Osteoblast (primary cell): Measurements from ENCODE around the gene SEH1L. TPM values are rescaled to one million over a fixed set of nuclear protein-coding genes. Genes with fewer than 3 reads are reported as not detected.
"Not testable (repeated sequence)": the region's sequence is repeated elsewhere in the genome, so short reads cannot be mapped to it uniquely, and the experiment has no call there.

Source experiments
- DNase-seq: peaks from one replicate; pipeline ENCODE4 v3.0.0; 2011; ENCODE audit warnings: low spot score, mixed read lengths; ENCODE audit not compliant: insufficient read length; ENCODE audit errors: missing footprints
- H2AFZ ChIP-seq: 2 replicates; pipeline ENCODE4 v1.6.0; 2011; ENCODE audit warnings: mild to moderate bottlenecking, low read length
- H3K27ac ChIP-seq: 2 replicates; pipeline ENCODE4 v1.5.1; 2011; ENCODE audit warnings: mild to moderate bottlenecking, low read depth, low read length, moderate library complexity
- H3K27me3 ChIP-seq: 2 replicates; pipeline ENCODE4 v1.6.0; 2012; ENCODE audit warnings: mild to moderate bottlenecking, control low read depth, inconsistent platforms, low read length, moderate library complexity; ENCODE audit not compliant: insufficient read depth
- H3K36me3 ChIP-seq: 2 replicates; pipeline ENCODE4 v1.5.1; 2011; ENCODE audit warnings: mild to moderate bottlenecking, low read length, control low read depth, moderate library complexity; ENCODE audit not compliant: insufficient read depth
- H3K4me1 ChIP-seq: 2 replicates; pipeline ENCODE4 v1.5.1; 2011; ENCODE audit warnings: mild to moderate bottlenecking, low read length, control low read depth, moderate library complexity; ENCODE audit not compliant: insufficient read depth
- H3K4me2 ChIP-seq: 2 replicates; pipeline ENCODE4 v1.6.0; 2011; ENCODE audit warnings: mild to moderate bottlenecking, low read length; ENCODE audit not compliant: insufficient read depth
- H3K4me3 ChIP-seq: fragments of 200-600 bp; sonication (generic); 3 replicates; pipeline ENCODE4 v1.5.1; 2012; ENCODE audit warnings: mild to moderate bottlenecking, low read length, inconsistent platforms; ENCODE audit not compliant: insufficient read depth
- H3K79me2 ChIP-seq: 2 replicates; pipeline ENCODE4 v1.6.0; 2012; ENCODE audit warnings: mild to moderate bottlenecking, low read length, control low read depth, inconsistent platforms; ENCODE audit not compliant: insufficient read depth
- H3K9me3 ChIP-seq: 2 replicates; pipeline ENCODE4 v1.5.1; 2011; ENCODE audit warnings: low read depth, low read length, control low read depth
- H4K20me1 ChIP-seq: 2 replicates; pipeline ENCODE4 v1.6.0; 2012; ENCODE audit warnings: mild to moderate bottlenecking, low read length, control low read depth; ENCODE audit not compliant: insufficient read depth
- CTCF ChIP-seq: IDR thresholded peaks from 2 replicates; pipeline ENCODE4 v1.5.1; 2011; ENCODE audit warnings: mild to moderate bottlenecking, low read depth, low read length, moderate library complexity; ENCODE audit errors: extremely low read depth
- total RNA-seq: library from RNA; depleted of rRNA; stranded (reverse); fragments of >200 nt; gene quantifications from 2 replicates; pipeline ENCODE4 v1.2.3, GENCODE V29; 2012

Gene SEH1L
- total RNA-seq, 1 donor: 51.0 TPM

DNA sequence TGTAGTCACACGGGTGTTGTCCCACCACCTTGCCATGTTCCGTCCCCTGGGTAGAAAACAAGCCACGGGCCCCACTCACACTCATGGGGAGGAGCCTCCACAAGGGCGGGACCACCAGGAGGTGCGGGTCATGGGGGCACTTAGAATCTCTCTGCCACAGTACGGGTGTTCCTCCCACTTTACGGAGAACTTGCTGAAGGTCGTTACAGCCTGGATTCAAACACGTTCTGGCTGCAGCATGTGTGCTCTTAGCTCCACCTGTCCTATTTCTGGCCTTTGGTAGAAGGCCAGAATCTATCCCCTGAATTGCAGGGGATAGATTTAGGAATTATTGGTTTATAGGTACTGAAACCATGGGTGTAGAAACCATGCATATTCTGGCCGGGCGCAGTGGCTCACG is 28.5 kb downstream of the SEH1L start:
- Histone ChIP-seq H3K4me2 (no peak overlapping the region), H3K27ac (no peak overlapping the region), H3K4me3 (no peak overlapping the region), H3K9me3 (no peaks in the 10 kb centered on the region), H3K27me3 (no peaks in the 10 kb centered on the region), H4K20me1 (no peaks in the 10 kb centered on the region), H3K4me1 (no peaks in the 10 kb centered on the region), H2AFZ (no peak overlapping the region), H3K36me3 (peaks cover 47% of the 10 kb centered on the region), H3K79me2 (peaks cover 3% of the 10 kb centered on the region)
- no peak for DNase-seq
- TF ChIP-seq CTCF: no peak

GRCh38 chr18:12980065-12980464 is 32.3 kb downstream of the SEH1L start:
- H3K4me1 ChIP-seq, H2AFZ ChIP-seq, H3K27me3 ChIP-seq, H3K9me3 ChIP-seq, H3K4me2 ChIP-seq, H4K20me1 ChIP-seq, H3K79me2 ChIP-seq, H3K4me3 ChIP-seq, DNase-seq, H3K27ac ChIP-seq: not testable (repeated sequence)
- peaks cover 37% of the 10 kb centered on the region for H3K36me3 ChIP-seq

DNA sequence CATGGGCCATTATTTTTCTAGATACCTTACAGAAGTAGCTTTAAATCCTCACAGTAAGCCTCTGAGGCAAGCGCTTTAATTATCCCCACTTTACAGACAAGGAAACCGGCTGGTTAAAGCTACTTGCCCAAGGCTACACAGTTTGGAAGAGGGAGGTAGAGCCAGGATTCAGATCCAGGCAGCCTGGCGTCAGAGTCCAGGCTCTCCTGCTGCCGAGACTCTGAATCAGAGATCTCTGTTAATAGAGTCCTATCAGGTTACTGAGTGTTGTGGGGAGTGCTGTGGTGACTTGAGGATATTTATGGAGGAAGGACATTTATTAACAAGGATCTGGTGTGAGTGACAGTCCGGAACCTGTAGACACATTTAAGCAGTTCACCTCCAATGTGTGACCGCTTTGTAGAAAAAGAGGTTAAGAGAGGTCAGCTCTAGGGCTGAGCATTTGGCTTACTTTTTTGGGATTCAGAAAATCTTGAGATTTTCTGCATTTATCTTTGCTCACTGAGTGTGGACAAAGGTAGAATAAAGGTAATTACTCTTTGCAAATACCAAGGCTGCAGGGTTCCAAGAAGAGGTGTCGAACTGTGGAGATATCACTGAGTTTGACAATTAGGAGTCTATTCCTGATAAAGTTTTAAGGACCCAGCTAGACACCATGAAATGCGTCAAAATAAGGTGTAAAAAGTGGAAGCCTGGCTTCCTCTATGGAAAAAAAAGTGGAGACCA is 41.7 kb downstream of the SEH1L start:
- no peaks in the 10 kb centered on the region for H3K27me3 ChIP-seq
- H2AFZ ChIP-seq: peak overlapping the region; percentile 87
- peak overlapping the region; percentile 98 for H3K4me2 ChIP-seq
- no peaks in the 10 kb centered on the region for H3K9me3 ChIP-seq
- peaks cover 19% of the 10 kb centered on the region for H3K4me1 ChIP-seq
- H3K27ac ChIP-seq: no peak overlapping the region
- no peak overlapping the region for H3K4me3 ChIP-seq
- TF ChIP-seq CTCF: no peak
- no peak for DNase-seq
- H3K36me3 ChIP-seq: peaks cover 5% of the 10 kb centered on the region
- H3K79me2 ChIP-seq: peaks cover 28% of the 10 kb centered on the region
- peaks cover 5% of the 10 kb centered on the region for H4K20me1 ChIP-seq

GRCh38 chr18:12990123-12990475 is 42.3 kb downstream of the SEH1L start:
- DNase-seq: no peak
- Histone ChIP-seq H2AFZ (peak overlapping the region; percentile 87), H3K27ac (peak overlapping the region; percentile 81), H3K4me3 (peak overlapping the region; percentile 89), H3K79me2 (peaks cover 32% of the 10 kb centered on the region), H3K36me3 (peaks cover 3% of the 10 kb centered on the region), H3K4me1 (peaks cover 19% of the 10 kb centered on the region), H3K27me3 (no peaks in the 10 kb centered on the region), H4K20me1 (peaks cover 5% of the 10 kb centered on the region), H3K9me3 (no peaks in the 10 kb centered on the region), H3K4me2 (peak overlapping the region; percentile 98)
- TF ChIP-seq CTCF: no peak
